Stimulated activated CD8-positive, alpha-beta memory T cell treated with anti-CD3 and anti-CD28 coated beads, Interleukin-4, amount 100 ng/mL, for 1 hour (primary cell): ENCODE data around the gene SYNM.

Experiments used
- DNase-seq, 2 donors: peaks; one replicate each; pipeline ENCODE4 v3.0.0-alpha.2; 2020; ENCODE audit warnings: low read depth in 2 of 2, low spot score in 1 of 2

Gene SYNM

DNA sequence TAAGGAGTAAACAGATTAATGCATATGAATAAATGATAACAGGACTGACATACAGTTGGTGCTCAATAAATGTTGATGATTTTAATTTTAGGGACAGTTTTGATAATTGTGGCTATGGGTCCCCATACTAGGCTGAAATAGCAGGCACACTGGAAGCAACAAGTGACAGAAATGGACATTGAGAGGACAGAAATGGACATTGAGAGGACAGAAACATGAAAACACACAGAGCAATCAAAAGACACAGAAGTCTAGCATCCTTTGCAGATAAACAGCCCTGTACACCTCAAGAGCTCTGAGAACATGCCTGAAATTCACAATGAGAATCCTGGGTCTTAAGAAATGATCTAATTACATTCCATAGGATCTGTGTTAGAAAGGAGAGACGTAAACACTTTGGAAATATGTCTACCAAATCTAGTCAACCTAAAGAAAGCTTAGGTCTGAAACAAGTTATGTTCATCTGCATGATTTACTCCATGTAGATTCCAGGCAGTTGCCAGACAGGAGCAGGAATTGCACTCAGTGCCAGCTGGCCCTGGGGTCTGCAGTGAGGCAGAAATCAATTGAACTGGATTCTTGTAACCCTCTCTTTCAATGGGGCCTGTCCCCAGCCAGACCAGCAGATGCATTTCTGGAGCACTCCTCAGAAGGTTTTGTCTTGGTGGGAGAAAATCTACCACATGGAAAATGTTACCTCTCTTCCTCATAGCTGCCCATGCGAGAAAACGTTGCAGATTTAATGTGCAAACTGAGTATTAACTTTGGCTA, 60.3 kb downstream of the SYNM start:
- DNase-seq, result no peak

GRCh38 chr15:99165956-99166689, 61.2 kb downstream of the SYNM start:
- no peak for DNase-seq

DNA sequence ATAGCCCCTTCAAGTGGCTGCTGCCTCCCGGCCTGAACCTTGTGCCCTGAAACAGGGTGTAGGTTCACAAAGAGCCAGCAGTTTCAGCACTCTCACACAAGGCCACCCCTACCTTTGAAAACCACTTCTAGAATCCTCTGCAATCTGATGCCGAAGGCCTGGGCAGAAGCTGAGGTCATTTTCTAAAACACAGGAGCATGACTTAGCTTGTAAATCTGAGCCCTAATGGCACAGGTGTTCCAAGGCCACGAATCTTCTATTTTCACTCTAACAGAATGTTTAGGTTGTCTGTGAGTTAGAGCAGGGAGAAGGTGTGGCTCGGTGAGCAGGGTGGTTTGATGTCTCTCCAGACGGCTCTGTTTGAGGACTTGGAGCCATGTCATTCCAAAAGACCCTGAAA, 62.3 kb downstream of the SYNM start:
- no peak for DNase-seq

DNA sequence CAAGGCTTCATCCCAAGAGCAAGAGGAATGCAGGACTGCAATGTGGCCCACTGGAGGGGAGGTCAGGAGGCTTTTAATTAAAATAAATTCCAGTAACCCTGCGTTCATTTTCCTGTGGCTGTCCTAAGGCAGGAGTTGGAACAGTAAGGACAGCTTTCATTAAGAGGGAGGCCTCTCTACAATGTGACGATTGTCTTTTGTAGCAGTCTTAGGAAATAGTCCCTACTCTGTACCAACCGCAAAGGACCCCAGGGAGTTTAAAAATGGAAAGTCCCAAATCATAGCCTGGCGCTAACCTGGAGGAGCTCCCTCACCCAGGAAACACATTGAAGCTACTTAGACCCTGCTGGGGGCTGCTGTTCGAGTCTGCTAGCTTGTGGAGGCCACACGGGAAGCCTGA, 62.8 kb downstream of the SYNM start:
- DNase-seq, result no peak

- DNase-seq, result no peak
These were observed 64.0 kb downstream of the SYNM start for GRCh38 chr15:99168601-99169580.

DNA sequence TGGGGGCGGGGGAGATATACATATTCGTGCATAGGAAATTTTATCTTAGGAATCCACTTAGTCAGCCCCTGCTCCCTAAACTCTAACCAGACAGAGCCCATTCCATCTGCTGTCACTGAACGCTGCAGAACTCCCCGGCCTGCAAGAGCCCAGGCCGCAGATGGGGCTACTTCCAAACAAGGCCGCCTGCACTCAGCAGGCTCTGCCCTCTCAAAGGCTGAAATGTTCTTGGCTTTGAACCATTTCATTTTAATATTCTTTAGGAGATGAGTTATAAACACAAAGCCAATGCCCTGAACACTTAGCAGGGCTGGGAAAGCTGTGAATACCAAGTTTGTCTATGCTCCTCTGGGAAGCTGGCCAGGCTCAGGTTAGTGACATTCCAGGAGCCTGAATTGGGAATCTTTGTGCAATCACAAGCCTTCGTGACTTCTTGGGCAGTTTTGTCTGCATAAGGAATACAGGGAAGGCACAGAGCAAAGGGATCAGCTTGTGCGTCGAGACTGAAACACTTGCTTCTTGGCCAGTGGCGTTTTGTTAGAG, 65.0 kb downstream of the SYNM start:
- DNase-seq, result no peak

DNA sequence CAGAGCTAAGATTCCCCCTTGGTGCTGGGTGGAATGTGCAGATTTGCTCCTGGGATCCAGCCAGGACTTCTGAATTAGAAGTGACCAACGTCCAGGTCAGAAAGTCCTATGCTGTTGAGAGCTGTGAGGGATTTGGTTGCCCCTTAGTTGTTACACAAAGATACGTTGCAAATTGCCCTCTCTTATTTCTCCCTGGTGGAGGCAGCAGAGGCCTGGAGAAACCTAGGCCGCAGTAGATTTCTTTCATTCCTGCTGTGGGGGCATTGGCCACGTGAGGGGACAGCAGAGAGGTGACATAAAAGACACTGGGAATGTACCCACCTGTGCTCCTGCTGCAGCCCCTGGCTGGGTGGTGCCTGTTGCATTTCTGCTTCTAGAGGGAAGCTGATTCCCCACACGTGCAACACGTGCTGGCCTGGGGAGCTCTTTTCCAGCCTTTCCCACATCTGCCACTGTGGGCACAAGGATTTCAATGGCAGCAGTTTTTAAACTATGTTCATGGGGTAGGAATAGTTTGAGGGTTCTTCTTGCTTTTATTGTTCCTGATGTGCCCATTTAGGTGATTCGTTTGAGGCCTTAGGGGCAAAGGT, 65.7 kb downstream of the SYNM start:
- DNase-seq, result no peak

DNA sequence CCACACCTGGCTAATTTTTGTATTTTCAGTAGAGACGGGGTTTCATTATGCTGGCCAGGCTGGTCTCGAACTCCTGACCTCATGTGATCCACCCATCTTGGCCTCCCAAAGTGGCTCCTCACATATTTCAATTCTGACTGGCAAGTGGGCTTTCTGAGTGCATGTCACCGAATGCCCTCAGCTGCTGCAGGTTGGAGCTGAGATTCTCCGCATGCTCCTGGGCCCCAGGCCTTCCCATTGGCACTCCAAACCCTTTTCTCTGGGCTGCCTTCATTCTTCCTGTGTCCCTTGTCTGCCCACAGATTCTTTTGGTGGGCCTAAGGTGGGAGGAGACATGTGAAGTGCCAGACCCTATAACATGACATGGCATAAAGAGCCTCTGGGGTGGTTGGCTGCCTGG, 67.3 kb downstream of the SYNM start:
- no peak for DNase-seq

- DNase-seq, result no peak
These were observed 68.1 kb downstream of the SYNM start for GRCh38 chr15:99172989-99173388.

DNA sequence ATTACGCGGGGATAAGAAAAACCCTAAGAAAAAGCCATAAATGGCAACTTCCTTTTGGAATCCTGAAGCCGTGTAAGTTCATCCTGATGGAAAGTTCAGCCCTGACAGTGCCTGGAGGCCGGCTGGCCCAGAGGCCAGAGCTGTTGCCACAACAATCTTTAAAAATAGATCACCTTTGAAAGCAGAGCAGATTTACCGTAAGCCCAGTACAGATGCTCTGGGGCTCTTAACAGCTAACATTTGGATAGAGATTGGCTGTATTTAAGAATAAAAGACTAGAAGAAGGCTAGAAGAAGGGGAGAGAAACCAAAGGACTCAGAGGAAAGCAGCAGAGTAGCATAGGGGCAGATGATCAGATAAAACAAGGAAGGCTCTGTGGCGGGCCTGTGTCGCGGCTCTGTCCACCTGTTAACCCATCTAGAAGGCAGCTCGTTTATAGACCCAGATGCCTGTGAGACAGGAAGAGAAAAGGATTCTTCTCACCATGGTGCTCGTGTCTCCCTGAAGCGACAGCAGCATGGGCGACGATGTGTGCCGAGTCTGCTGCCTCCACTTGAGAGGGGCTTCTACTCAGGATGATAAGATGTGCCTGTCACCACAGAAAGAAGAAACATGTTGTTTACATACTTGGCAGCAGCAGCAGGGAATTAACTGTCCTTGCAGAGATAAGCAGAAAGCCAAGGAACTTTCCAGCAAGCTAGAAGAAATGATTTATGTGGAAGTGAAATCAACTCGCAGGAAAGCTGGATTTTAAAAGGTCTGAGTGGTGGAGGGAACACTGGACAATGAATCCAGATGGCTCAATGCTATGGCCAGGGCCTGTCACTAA, 69.9 kb downstream of the SYNM start:
- DNase-seq, result no peak

DNA sequence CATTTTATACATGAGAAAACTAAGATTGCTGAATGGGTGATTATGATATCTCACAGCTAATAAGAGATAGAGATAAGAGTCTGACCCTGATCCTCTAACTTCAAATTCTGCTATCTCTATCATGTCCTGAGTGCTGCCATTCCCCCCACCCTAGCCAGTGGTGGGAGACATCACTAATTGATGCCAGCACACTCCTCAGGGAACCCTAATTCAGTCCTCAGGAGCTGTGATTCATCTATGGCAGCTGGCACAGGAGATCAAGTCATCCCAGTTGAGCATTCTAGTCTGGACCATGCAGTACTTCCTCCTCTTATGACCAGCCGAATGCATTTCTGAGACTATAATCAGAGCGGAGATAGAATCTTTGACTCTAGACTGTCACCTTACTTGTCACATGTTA, 71.9 kb downstream of the SYNM start:
- no peak for DNase-seq

- DNase-seq, result no peak
These were observed 72.8 kb downstream of the SYNM start for GRCh38 chr15:99177679-99178078.

- no peak for DNase-seq
These were observed 75.4 kb downstream of the SYNM start for GRCh38 chr15:99180086-99180963.

DNA sequence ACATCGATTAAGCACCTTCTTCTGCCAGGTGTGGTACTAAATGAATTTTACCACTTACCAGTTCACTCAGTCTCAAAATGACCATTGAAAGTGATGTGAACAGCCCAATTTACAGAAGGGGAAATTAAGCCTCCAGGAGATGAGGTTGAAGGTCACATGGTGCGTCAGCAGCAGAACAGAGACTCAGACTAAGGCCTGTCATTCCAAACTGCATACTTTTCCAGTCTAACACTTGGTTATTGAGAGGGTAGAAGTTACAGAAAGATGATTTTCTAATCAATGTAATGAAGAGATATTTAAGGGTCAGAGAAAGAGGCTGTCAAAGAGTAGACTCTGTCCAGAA, 76.1 kb downstream of the SYNM start:
- DNase-seq, result no peak

DNA sequence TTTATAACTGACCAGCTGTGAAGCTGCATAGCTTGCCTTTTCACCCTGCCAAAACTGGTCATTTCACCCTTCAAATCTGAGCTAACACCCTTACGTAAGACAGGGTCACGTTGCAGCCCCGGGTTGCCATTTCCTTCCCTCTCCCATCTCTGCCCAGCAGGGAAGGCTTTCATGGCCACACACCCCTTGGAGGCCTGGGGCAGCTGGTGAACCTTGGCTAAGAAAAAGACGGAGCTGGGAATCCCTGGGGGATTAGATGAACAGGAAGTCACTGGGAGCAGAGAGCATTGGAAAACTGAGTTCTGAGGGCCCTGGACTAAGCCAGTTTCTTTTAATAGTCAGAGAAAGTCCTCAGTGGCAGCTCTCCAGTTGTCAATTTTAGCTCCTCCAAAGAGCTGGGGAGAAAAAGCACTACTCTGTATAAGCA, 76.7 kb downstream of the SYNM start:
- DNase-seq, result no peak

GRCh38 chr15:99182791-99183190, 77.9 kb downstream of the SYNM start:
- DNase-seq, result no peak
